Kidney epithelial cell (primary cell): ENCODE data around the gene GRIN1. TPM values are rescaled to one million over a fixed set of nuclear protein-coding genes. Genes with fewer than 3 reads are reported as not detected.

Experiments
- DNase-seq: peaks from one replicate; pipeline ENCODE4 v3.0.0-alpha.2; 2010; ENCODE audit warnings: low read depth
- H3K27me3 ChIP-seq: 2 replicates; pipeline ENCODE4 v1.6.0; 2011; ENCODE audit warnings: low read length; ENCODE audit not compliant: control insufficient read depth, insufficient read depth
- H3K36me3 ChIP-seq: 2 replicates; pipeline ENCODE4 v1.5.1; 2011; ENCODE audit warnings: low read length; ENCODE audit not compliant: control insufficient read depth, insufficient read depth
- H3K4me3 ChIP-seq: 2 replicates; pipeline ENCODE4 v1.5.1; 2011; ENCODE audit warnings: low read depth, mild to moderate bottlenecking, control low read depth, low read length
- total RNA-seq: library from RNA; depleted of rRNA; stranded (reverse); fragments of >200 nt; gene quantifications from 2 replicates; pipeline ENCODE4 v1.2.3, GENCODE V29; 2015
- TF ChIP-seq, protein P1 (sequence below): IDR thresholded peaks from 2 replicates; pipeline ENCODE4 v1.5.1; 2011; ENCODE audit warnings: mild to moderate bottlenecking, moderate library complexity, low read length, control low read depth, inconsistent platforms; ENCODE audit not compliant: insufficient read depth, poor library complexity, severe bottlenecking

GRIN1 gene
- total RNA-seq, 1 donor from 2014 or later = 0.04 TPM

DNA sequence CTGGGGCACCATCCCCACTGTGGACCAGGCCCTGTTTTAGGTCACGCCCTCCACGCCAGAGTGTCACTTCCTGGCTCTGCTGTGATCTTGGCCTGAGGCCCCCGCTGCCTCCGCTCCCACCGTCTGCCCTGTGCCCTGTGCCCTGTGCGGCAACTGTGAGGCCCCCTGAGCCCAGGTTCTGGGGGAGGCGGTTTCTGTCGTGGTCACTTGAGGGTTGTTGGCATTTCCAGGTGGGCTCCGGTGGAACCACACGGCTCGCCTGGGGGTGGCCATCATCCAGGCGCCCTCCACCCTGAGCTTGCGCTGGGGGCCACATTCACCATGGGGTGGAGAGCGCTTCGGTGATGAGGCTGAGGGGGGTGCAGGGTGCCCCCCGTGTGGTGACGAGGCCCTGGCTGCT lies 31.0 kb upstream of the GRIN1 start:
- no peak overlapping the region for H3K4me3 ChIP-seq
- TF ChIP-seq, protein P1, sequence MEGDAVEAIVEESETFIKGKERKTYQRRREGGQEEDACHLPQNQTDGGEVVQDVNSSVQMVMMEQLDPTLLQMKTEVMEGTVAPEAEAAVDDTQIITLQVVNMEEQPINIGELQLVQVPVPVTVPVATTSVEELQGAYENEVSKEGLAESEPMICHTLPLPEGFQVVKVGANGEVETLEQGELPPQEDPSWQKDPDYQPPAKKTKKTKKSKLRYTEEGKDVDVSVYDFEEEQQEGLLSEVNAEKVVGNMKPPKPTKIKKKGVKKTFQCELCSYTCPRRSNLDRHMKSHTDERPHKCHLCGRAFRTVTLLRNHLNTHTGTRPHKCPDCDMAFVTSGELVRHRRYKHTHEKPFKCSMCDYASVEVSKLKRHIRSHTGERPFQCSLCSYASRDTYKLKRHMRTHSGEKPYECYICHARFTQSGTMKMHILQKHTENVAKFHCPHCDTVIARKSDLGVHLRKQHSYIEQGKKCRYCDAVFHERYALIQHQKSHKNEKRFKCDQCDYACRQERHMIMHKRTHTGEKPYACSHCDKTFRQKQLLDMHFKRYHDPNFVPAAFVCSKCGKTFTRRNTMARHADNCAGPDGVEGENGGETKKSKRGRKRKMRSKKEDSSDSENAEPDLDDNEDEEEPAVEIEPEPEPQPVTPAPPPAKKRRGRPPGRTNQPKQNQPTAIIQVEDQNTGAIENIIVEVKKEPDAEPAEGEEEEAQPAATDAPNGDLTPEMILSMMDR = no peak
- DNase-seq = no peak
- H3K36me3 ChIP-seq = peaks cover 1% of the 10 kb centered on the region
- no peaks in the 10 kb centered on the region for H3K27me3 ChIP-seq

DNA sequence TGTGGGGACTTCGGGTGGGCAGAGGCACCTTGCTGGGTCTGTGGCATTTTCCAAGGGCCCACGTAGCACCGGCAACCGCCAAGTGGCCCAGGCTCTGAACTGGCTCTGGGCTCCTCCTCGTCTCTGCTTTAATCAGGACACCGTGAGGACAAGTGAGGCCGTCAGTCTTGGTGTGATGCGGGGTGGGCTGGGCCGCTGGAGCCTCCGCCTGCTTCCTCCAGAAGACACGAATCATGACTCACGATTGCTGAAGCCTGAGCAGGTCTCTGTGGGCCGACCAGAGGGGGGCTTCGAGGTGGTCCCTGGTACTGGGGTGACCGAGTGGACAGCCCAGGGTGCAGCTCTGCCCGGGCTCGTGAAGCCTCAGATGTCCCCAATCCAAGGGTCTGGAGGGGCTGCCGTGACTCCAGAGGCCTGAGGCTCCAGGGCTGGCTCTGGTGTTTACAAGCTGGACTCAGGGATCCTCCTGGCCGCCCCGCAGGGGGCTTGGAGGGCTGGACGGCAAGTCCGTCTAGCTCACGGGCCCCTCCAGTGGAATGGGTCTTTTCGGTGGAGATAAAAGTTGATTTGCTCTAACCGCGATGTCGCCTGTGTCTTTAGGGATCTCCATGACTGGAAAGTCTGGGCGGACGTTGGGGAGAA lies 30.2 kb upstream of the GRIN1 start:
- no peak for DNase-seq
- Histone ChIP-seq H3K36me3 (peaks cover 1% of the 10 kb centered on the region), H3K27me3 (no peaks in the 10 kb centered on the region), H3K4me3 (no peak overlapping the region)
- TF ChIP-seq, protein P1 = no peak

DNA sequence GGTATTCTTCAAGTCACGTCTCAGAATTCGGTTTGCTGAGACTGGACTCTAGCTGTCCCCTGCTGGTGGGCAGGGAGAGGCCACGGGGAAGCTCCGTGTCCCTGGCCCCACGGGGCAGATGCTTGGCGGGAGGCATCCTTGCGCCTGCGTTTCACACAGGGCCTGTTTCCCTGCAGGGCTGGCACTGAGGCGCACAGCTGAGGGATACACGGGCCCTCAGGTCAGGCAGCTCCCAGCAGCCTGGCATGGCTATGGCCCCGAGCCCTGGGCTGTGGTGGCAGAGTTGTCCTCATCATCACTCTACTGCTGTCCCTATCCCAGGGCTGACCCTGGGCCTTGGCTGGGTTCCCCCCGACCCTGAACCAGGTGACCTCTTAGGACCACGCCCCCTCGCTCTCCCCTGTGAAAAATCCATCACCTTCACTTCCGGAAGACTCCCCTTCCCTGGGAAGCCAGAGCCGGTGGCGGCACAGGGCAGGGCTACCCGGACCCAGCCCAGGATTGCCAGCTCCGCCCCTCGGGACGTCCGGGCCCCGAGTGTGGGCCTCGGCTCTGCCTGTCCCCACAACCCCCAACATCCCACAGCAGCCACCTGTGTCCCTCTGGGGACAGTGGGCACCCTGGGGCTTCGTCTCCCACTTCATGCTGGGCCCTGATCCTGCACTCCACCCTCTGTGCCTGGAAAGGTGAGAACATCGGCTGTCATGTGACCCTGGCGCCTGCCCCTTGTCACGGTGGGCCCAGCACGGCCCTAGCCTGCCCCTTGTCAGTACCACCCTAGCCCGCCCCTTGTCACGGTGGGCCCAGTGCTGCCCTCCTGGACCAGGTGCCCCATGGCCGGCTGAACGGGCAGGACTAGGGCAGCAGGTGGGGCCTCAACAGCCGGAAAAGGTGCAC lies 29.5 kb upstream of the GRIN1 start:
- TF ChIP-seq, protein P1 = no peak
- Histone ChIP-seq H3K27me3 (no peaks in the 10 kb centered on the region), H3K36me3 (no peaks in the 10 kb centered on the region), H3K4me3 (no peak overlapping the region)
- DNase-seq = no peak

DNA sequence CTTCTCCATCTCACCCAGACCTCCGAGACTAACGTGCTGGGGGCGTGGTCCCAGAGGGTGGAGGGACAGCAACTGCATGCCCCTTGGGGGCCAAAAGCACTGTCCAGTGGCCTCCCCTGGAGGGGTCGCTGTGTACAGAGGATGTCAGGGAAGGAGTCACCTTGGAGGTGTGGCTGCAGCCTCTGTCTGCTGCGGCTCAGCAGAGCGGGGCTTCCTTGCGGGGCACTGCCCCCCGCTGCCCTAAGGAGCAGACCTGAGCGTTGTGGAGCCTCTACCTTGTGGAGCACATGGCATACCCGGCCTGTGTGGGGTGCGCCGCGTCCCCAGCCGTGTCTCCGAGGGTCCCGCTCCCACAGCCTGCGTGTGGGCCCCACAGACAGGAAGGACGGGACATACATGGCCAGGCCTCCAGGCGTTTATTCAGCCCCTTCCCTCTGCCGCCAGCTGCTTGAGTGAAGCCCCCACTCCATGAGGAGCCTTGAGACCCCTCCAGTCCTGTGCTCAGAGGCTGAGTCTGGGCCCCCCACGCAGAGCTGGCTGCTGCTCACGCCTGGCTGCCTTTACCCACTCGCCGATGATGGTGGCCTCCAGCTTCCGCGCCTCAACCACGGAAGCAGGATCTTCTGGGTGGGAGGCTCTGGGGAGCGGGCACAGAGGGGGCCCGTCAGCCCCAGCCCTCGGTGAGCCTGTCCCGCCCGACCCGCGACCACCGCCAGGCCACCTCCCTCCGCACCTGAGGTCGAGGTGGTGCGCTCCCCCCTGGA lies 28.6 kb upstream of the GRIN1 start:
- Histone ChIP-seq H3K4me3 (no peak overlapping the region), H3K36me3 (no peaks in the 10 kb centered on the region), H3K27me3 (no peaks in the 10 kb centered on the region)
- DNase-seq = no peak
- TF ChIP-seq, protein P1 = no peak

DNA sequence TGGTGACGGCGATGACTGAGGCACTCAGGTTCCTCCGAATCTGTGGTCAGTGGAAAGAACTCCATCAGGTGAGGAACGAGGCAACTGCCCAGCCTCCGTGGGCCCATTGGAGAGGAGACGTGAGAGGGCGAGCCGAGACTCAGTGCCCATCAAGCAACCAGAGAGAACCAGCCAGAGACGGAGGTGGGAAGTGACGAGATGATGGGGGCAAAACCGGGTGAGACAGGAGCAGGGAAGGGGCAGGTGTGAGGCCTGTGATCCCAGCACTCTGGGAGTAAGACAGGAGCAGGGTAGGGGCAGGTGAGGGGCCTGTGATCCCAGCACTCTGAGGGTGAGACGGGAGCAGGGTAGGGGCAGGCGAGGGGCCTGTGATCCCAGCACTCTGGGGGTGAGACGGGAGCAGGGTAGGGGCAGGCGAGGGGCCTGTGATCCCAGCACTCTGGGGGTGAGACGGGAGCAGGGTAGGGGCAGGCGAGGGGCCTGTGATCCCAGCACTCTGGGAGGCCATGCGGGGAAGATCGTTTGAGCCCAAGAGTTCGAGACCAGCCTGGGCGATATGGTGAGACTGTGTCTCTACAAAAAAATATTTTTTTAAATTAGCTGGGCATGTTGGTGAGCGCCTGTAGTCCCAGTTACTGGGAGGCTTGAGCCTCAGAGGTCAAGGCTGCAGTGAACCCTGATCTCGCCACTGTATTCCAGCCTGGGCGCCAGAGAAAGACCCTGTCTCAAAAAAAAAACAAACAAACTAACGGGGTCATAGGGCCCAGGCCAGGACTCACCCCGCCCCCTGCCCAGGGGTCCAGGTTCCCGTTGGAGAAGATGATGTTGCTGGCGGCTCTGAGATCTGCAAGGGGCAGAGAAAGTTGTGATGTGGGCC lies 27.8 kb upstream of the GRIN1 start:
- no peak for DNase-seq
- Histone ChIP-seq H3K4me3 (no peak overlapping the region), H3K27me3 (no peaks in the 10 kb centered on the region), H3K36me3 (no peaks in the 10 kb centered on the region)
- TF ChIP-seq, protein P1 = no peak
